Lower leg skin (tissue), 4 donors: ENCODE results near the gene GCLC. TPM values are rescaled to one million over a fixed set of nuclear protein-coding genes. Genes with fewer than 3 reads are reported as not detected.
"Not testable (repeated sequence)": the region's sequence is repeated elsewhere in the genome, so short reads cannot be mapped to it uniquely, and the experiment has no call there.

Experiments
- DNase-seq, 2 donors: peaks; one replicate each; pipeline ENCODE4 v3.0.0-alpha.2; 2019; ENCODE audit warnings: low spot score in 2 of 2
- H3K4me3 ChIP-seq: fragments of 200-600 bp; sonication (generic); 2 replicates; pipeline ENCODE4 v1.5.1; 2017; ENCODE audit warnings: mild to moderate bottlenecking, low read depth; ENCODE audit not compliant: poor library complexity, severe bottlenecking
- POLR2A ChIP-seq, 2 donors: fragments of 450-650 bp; IDR thresholded peaks; one replicate each; pipeline ENCODE4 v1.6.1; 2016 to 2017; ENCODE audit warnings: antibody characterized with exemption in 2 of 2, mild to moderate bottlenecking in 1 of 2, moderate library complexity in 1 of 2
- WGBS, 2 donors: methylation state at CpG; one replicate each; pipeline ENCODE4 v1.1.5; 2018; 5-methylcytosine and 5-hydroxymethylcytosine counted together
- intact Hi-C: fragments of 100-400 bp; cut with DNase I; formaldehyde crosslinking; loops from one replicate; pipeline ENCODE4 v1.15.0; 2023; ENCODE audit warnings: low total_unique reads
- total RNA-seq, 4 donors: library from RNA; depleted of rRNA; stranded (reverse); fragments of >200 nt; gene quantifications; one replicate each; pipeline ENCODE4 v1.1.0, GENCODE V29; 2016
- TF ChIP-seq, protein P1 (sequence below), 3 donors: fragments of 450-650 bp; IDR thresholded peaks; one replicate each; pipeline ENCODE4 v1.5.1; 2016; ENCODE audit warnings: antibody characterized with exemption in 3 of 3, mild to moderate bottlenecking in 3 of 3, moderate library complexity in 2 of 3

The GCLC gene
- total RNA-seq, 4 donors from 2014 or later: 29.2 to 34.1 (median 30.2) TPM

DNA sequence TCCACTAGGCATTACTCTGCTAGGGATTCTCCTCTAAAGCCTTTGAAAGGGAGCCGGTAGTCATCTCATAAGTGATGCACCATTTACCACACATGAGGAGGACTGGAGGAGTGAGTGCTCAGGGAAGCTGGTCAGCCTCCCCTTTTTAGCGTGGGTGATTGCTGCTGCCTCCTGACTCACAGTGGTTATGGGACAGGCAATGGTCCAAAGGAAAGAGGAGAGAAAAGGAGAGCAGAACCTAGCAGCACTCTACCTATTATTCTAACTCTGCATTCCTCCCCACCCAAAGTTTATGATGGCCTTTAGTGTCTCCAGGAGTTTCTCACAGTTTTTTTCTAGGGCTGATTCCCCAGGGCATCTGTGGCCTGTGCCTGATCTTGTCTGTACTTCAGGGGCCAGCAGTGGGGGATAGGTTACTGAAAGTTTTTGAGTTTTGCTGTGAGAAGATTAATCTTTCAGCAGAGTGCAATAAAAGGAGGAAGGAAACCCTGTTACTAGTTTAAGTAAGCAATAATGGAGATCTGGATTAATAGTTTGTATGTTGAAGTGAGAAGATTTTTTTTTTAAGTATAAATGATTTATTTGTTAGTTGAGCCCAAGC lies 36.4 kb upstream of the GCLC start:
- WGBS, 2 donors: 49 to 60% methylated on average over 2 of the region's 2 CpGs
- DNase-seq: no peak
- intact Hi-C loops: no loop called here
- no peak overlapping the region for H3K4me3 ChIP-seq
- TF ChIP-seq POLR2A (IDR thresholded peaks at IDR 0.05): no peak
- TF ChIP-seq, protein P1, sequence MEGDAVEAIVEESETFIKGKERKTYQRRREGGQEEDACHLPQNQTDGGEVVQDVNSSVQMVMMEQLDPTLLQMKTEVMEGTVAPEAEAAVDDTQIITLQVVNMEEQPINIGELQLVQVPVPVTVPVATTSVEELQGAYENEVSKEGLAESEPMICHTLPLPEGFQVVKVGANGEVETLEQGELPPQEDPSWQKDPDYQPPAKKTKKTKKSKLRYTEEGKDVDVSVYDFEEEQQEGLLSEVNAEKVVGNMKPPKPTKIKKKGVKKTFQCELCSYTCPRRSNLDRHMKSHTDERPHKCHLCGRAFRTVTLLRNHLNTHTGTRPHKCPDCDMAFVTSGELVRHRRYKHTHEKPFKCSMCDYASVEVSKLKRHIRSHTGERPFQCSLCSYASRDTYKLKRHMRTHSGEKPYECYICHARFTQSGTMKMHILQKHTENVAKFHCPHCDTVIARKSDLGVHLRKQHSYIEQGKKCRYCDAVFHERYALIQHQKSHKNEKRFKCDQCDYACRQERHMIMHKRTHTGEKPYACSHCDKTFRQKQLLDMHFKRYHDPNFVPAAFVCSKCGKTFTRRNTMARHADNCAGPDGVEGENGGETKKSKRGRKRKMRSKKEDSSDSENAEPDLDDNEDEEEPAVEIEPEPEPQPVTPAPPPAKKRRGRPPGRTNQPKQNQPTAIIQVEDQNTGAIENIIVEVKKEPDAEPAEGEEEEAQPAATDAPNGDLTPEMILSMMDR (IDR thresholded peaks at IDR 0.05): no peak

DNA sequence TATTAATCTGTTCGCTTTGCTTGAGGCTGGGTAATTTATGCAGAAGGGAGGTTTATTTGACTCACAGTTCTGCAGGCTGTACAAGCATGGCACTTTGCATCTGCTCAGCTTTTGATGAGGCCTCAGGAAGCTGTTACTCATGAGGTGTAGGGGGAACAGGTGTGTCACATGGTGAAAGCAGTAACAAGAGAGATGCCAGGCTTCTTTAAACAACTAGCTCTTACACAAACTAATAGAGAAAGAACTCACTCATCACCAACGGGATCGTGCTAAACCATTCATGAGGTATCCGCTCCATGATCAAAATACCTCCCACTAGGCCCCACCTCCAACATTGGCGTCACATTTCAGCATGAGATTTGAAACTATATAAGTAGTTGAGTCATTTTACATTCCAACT lies 34.4 kb upstream of the GCLC start:
- TF ChIP-seq, protein P1 (IDR thresholded peaks at IDR 0.05): no peak
- no peak for TF ChIP-seq POLR2A (IDR thresholded peaks at IDR 0.05)
- DNase-seq: no peak
- WGBS, 2 donors: 88 to 90% methylated on average over 5 of the region's 5 CpGs
- no peak overlapping the region for H3K4me3 ChIP-seq
- intact Hi-C loops: no loop called here

DNA sequence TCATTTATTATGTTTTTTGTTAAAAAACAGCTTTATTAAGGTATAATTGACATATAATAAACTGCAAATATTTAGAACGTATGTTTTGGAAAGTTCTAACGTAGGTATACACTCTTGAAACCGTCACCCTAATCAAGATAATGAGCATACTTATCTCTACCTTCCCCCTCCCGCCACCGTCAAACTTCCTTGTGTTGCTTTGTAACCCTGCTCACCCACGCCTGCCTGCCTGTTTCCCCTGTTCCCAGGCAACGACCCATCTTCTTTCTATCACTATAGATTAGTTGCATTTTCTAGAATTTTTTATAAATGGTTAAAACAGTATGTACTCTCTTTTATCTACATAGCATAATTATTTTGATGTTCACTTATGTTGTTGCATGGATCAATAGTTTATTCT lies 33.5 kb upstream of the GCLC start:
- TF ChIP-seq, protein P1 (IDR thresholded peaks at IDR 0.05): no peak
- no peak for TF ChIP-seq POLR2A (IDR thresholded peaks at IDR 0.05)
- no peak for DNase-seq
- H3K4me3 ChIP-seq: no peak overlapping the region
- intact Hi-C loops: no loop called here
- WGBS, 2 donors: 64 to 82% methylated on average over 7 of the region's 7 CpGs

DNA sequence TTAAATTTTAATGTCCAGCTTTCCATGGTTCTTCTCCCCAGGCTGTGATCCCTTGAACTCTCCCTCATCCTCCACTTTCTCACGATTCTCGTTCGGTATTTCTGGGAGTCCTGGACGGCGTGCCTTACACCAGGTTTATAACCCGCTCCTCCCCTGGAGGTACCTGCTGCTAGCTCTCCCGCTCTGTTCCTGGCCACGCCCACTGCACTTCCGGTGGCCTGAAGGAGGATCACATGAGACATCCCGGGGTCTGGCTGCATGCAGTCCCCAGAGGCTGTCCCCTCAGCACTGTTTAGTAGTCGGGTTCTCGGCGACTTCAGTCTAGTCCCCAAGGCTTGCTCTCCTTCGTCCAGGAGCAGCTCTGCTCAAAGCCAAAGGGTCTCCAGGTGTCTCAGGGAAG lies 28.4 kb upstream of the GCLC start:
- DNase-seq: no peak
- H3K4me3 ChIP-seq: no peak overlapping the region
- intact Hi-C loops: no loop called here
- TF ChIP-seq, protein P1 (IDR thresholded peaks at IDR 0.05): no peak
- no peak for TF ChIP-seq POLR2A (IDR thresholded peaks at IDR 0.05)
- WGBS, 2 donors: 71 to 74% methylated on average over 14 of the region's 14 CpGs

DNA sequence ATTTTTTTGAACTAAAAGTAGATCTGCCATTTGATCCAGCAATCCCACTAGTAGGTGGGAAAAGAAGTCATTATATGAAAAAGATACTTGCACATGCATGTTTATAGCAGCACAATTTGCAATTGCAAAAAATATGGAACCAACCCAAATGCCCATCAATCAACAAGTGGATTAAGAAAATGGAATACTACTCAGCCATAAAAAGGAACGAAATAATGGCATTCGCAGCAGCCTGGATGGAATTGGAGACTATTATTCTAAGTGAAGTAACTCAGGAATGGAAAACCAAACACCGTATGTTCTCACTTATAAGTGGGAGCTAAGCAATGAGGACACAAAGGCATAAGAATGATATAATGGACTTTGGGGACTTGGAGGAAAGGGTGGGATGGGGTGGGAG lies 27.5 kb upstream of the GCLC start:
- intact Hi-C loops, H3K4me3 ChIP-seq, DNase-seq: not testable (repeated sequence)
- 93 to 99% methylated on average over 3 of the region's 3 CpGs for WGBS, 2 donors

DNA sequence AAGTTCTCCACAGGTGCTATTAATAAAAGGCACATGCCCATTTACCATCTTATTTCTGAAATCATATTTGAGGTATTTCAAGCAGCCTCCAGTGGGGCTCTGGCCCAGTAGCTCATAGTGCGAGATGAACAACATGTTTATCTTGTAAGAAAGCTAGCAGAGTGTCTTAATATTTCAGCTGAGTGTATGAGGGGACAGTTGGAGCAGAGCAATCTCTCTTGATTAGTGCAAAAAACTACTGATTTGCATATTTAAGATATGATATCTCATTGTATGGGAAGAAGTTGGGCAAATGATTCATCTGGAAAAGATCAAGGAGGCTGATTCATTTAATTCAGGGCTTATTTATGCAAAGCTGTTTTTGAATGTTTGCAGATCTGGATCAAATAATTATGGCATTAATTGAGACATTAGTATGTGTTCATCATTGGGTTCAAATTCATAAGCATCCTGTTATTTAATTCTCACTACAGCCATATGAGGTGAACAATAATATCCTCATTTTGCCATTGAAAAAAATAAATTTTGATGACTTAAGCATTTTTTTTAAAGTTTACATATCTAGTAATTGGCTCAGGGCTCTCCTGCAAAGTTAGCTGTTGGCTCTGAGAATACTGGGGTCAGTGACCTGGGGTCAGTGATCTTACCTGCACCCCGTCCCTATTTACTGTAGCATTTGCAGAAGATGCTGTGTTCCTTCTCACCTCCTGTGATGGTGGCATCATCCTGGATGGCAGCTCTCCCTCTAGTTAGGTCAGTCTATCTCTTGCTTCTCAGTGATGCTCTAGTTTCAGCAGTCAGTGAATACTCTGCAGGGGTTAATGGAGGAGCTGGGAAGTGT lies 24.1 kb upstream of the GCLC start:
- WGBS, 2 donors: 61 to 71% methylated on average over 2 of the region's 2 CpGs
- TF ChIP-seq, protein P1 (IDR thresholded peaks at IDR 0.05): no peak
- intact Hi-C loops: no loop called here
- no peak overlapping the region for H3K4me3 ChIP-seq
- no peak for DNase-seq
